Left renal cortex interstitium (tissue), 4 donors: Measurements from ENCODE around the gene SYCP3. TPM values are rescaled to one million over a fixed set of nuclear protein-coding genes. Genes with fewer than 3 reads are reported as not detected.
"Not testable (repeated sequence)": the region's sequence is repeated elsewhere in the genome, so short reads cannot be mapped to it uniquely, and the experiment has no call there.

Experiments
- DNase-seq, 4 donors: peaks; one replicate each; pipeline ENCODE4 v3.0.0-alpha.2; 2013; ENCODE audit warnings: low read depth in 4 of 4, low spot score in 2 of 4, missing footprints in 1 of 4
- polyA plus RNA-seq, 4 donors: library from polyadenylated mRNA; unstranded; fragments of 120-200 nt; gene quantifications; one replicate each; pipeline ENCODE4 v1.2.1, GENCODE V29; 2013; ENCODE audit not compliant: insufficient read length in 4 of 4

The SYCP3 gene
- polyA plus RNA-seq, 4 donors, result 0.07 to 2.2 (median 1.2) TPM

GRCh38 chr12:101686176-101686575 is 53.1 kb downstream of the SYCP3 start:
- no peak for DNase-seq

GRCh38 chr12:101685092-101685491 is 54.2 kb downstream of the SYCP3 start:
- DNase-seq, result no peak

- not testable (repeated sequence) for DNase-seq
These were observed 57.6 kb downstream of the SYCP3 start for GRCh38 chr12:101681627-101682026.

- DNase-seq, result no peak
These were observed 58.6 kb downstream of the SYCP3 start for GRCh38 chr12:101680647-101681046.

- DNase-seq, result no peak
These were observed 59.0 kb downstream of the SYCP3 start for GRCh38 chr12:101680240-101680639.

Other genes with a start within 250 kb of the SYCP3 start
- gene MYBPC1, start 144.5 kb downstream of the SYCP3 start, polyA plus RNA-seq, result under 1 TPM in 1 of 4 donors, not detected in 3; 0.33 TPM
- 10 to 100 TPM; 38.5 to 45.5 (median 43.3) TPM for gene CHPT1, start 41.8 kb downstream of the SYCP3 start, polyA plus RNA-seq
- 10 to 100 TPM; 31.8 to 39.2 (median 35.8) TPM for gene GNPTAB, start 91.5 kb upstream of the SYCP3 start, polyA plus RNA-seq
- gene DRAM1, start 138.1 kb upstream of the SYCP3 start, polyA plus RNA-seq, result 10 to 100 TPM; 16.2 to 19.7 (median 19.1) TPM